Measurements from ENCODE around the gene FOXP1.

Gene FOXP1

DNA sequence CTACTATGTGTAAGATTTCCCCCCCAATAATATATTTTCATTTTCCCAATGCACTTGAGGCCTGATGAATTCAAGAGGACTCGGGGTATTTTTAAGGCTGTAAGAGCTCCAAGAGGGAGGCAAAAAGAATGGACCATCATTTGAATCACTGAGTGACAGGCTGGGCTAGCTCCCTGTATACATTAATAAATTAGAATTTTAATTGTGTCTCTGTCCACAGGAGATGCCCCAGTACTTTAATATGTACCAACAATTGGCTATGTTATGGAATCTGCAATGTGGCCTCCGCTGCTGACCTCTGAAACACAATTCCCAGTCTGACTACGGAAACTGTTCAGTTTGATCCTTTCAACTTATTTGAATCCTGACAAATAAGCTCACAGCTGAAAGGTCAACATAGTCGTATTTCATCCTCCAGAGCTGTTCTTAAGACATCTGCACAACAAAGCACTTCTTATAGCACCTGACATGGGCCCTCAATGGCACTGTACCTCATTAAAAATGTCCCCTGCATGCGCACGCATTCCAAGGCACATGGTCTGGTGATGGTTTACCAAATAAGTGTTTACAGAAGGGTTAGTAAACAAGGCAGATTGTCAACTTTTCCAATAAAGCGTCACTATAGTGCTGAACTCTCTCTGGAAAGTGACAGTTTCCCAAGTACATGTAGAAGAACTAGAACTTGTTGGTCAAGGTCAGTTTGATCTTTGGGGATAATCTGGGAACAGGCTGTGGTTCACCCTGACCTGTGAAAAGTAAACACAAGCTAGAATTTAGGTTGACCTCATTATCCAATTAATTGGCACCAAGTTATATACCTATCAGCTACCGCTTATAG, 472.9 kb downstream of the FOXP1 start:
- Mint-ChIP-seq H3K4me3 (no peak overlapping the region), H3K27ac (no peak overlapping the region), H3K36me3 (ENCODE audit: low read depth) (peaks cover 34% of the 10 kb centered on the region), H3K4me1 (ENCODE audit: low read depth) (peaks cover 17% of the 10 kb centered on the region), H3K9me3 (no peaks in the 10 kb centered on the region), H3K27me3 (ENCODE audit: low read depth) (no peaks in the 10 kb centered on the region)

DNA sequence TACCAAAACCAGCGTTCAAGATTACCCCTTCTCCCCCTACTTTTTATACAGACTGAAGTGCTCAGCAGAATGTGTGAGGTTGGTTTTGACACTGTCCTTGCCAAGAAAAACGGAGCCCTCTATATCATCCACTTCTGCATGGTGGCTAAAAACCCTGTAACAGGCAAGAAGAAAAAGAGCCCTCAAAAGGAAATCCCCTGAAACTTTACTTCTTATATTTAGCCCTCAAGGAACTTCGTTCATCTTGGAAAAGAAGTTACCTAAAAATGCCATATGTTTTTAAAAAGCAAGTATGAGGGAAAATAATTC, 473.6 kb downstream of the FOXP1 start:
- Mint-ChIP-seq H3K4me3 (no peak overlapping the region), H3K4me1 (ENCODE audit: low read depth) (peaks cover 18% of the 10 kb centered on the region), H3K27me3 (ENCODE audit: low read depth) (no peaks in the 10 kb centered on the region), H3K27ac (no peak overlapping the region), H3K36me3 (ENCODE audit: low read depth) (peaks cover 36% of the 10 kb centered on the region), H3K9me3 (no peaks in the 10 kb centered on the region)

DNA sequence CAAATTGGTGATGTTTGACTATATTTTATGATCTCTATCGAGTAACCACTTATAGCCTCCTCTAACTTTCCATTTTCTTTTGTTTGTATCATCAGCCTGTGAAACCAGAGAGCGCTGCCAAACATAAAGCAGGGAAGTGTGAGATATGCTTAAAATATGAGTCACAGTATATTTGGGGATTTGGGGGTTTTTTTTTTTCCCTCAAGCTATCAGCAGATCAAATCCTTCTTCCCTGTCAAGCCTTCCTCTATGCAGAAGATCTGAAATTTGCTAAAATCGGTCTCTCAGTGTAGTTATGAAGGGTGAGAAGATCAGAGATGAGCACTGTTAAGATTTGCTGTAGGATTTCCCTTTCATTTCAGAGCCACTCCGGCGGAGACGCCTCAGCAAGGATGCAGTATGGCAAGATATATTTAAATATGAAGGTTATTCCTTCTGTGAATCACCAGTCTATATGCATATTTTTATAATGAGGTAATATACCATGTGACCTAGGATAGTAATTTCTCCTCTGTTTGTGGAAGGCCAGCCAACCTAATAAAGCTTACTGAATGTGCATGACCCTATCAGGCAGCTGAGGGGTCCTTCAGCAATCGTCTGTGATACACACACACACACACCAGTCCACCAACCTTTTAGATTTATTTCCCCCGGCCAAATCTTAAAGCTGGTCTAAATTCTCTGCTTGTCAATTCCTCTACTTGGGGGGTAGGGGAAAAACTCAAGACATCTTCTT, 474.1 kb downstream of the FOXP1 start:
- Mint-ChIP-seq H3K4me3 (no peak overlapping the region), H3K4me1 (ENCODE audit: low read depth) (peaks cover 17% of the 10 kb centered on the region), H3K36me3 (ENCODE audit: low read depth) (peaks cover 35% of the 10 kb centered on the region), H3K27me3 (ENCODE audit: low read depth) (no peaks in the 10 kb centered on the region), H3K27ac (no peak overlapping the region), H3K9me3 (no peaks in the 10 kb centered on the region)

DNA sequence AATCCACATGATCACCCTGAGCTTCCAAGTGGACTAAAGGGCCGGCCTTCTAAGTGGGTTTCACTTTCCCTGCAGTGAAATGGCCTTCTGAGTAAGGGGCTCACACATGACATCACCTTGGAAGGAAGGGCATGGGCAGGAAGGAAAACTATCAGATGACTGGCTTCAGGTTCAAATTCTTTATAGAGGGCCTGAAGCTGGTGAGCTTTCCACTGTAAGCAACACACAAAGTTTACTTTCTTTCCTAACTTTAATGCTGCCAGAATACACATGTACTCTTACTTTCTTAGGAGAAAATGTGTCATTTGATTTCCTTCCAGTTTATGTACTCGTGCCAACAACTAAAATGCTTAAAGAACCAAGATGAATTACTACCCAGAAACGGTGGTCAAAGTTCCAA, 475.6 kb downstream of the FOXP1 start:
- H3K27ac Mint-ChIP-seq, result no peak overlapping the region
- peaks cover 17% of the 10 kb centered on the region for H3K4me1 Mint-ChIP-seq (ENCODE audit: low read depth)
- no peaks in the 10 kb centered on the region for H3K27me3 Mint-ChIP-seq (ENCODE audit: low read depth)
- H3K9me3 Mint-ChIP-seq, result no peaks in the 10 kb centered on the region
- H3K36me3 Mint-ChIP-seq (ENCODE audit: low read depth), result peaks cover 34% of the 10 kb centered on the region
- no peak overlapping the region for H3K4me3 Mint-ChIP-seq

DNA sequence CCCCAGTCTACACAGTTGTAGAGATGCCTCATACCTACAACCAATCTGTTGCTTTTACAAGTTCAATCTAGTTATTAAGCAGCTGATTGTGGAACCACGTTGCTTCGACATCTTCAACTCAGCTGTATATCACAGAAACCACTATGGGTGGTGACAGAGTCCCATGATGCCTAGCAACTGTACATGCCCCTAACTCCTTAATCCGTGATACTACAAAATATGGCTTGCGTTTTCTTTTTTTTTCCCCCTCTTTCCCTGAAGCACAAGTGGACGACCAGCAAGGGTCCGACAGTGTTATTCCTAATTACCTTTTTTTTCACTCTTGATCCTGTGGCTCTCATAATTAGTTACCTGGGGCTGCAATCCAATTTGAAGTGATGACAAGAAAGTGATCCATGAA, 478.6 kb downstream of the FOXP1 start:
- H3K36me3 Mint-ChIP-seq (ENCODE audit: low read depth), result peaks cover 22% of the 10 kb centered on the region

DNA sequence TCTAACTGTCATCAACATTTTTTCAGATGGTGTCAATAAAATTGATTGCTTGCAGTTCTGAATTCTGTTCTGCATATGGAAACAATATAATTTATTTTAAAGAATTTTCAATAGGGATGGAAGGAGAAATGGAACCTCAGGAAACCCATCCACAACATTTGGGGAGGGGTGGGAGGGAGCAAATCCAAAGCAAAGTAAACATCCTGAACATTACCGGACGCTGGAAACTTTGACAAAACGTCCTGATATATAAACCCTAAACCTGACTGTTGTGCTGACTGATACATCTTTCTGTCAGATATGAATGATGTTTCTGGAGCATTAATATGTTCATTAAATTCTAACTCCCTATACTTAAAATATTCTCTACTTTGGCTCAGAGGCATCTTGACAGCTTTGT, 479.0 kb downstream of the FOXP1 start:
- H3K9me3 Mint-ChIP-seq, result no peaks in the 10 kb centered on the region
- H3K27ac Mint-ChIP-seq, result no peak overlapping the region
- H3K27me3 Mint-ChIP-seq (ENCODE audit: low read depth), result peaks cover 8% of the 10 kb centered on the region
- no peak overlapping the region for H3K4me3 Mint-ChIP-seq
- peaks cover 19% of the 10 kb centered on the region for H3K36me3 Mint-ChIP-seq (ENCODE audit: low read depth)
- peaks cover 24% of the 10 kb centered on the region for H3K4me1 Mint-ChIP-seq (ENCODE audit: low read depth)

More for the DNA sequence above, 478.6 kb downstream of the FOXP1 start:
- peaks cover 8% of the 10 kb centered on the region for H3K27me3 Mint-ChIP-seq (ENCODE audit: low read depth)
- H3K4me1 Mint-ChIP-seq (ENCODE audit: low read depth), result peaks cover 27% of the 10 kb centered on the region
- H3K9me3 Mint-ChIP-seq, result no peaks in the 10 kb centered on the region
- no peak overlapping the region for H3K27ac Mint-ChIP-seq
- no peak overlapping the region for H3K4me3 Mint-ChIP-seq

DNA sequence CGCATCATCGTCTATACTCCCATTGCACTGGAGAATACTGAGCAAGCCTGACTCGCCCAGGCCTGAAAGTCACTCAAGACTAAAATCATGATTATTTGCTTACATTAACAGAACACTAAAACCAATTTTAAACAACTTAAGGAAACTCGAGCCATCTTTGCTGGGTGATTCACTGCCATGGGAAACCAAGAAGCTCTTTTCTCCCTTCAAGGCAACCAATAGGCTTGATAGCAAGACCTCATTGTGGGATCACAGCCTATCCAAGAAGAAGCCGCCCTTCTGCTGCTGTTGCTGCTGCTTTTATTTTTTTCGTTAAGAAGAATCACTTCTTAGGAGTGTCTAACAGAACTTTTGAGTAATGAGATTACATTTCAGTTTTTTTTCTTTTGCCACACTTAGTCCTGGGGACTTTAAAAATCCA, 479.4 kb downstream of the FOXP1 start:
- peaks cover 16% of the 10 kb centered on the region for H3K36me3 Mint-ChIP-seq (ENCODE audit: low read depth)
- H3K27ac Mint-ChIP-seq, result no peak overlapping the region
- peaks cover 8% of the 10 kb centered on the region for H3K27me3 Mint-ChIP-seq (ENCODE audit: low read depth)
- no peak overlapping the region for H3K4me3 Mint-ChIP-seq
- H3K4me1 Mint-ChIP-seq (ENCODE audit: low read depth), result peaks cover 21% of the 10 kb centered on the region
- no peaks in the 10 kb centered on the region for H3K9me3 Mint-ChIP-seq

DNA sequence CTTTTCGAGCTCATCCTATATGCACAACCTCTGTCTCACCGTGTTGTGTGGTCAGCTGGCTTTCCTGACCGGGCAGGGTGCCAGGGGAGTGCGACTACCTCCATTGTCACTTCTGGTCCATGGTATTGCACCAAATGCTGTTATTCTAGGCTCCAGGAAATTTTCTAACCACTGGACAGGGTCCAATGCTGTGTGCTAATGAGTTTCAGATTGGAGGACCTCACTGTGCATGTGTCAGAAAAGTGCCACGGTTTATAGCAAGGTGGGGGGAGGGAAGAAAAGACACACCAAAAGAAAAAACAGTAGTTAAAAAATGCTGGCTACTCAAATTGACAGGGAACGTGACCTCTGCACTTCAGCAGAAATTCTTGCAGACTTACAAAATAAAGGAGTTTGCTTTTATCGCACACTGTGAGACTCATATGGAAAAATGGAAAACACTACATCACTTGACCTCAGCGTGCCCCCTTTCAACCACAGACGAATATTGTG, 480.1 kb downstream of the FOXP1 start:
- H3K4me3 Mint-ChIP-seq, result no peak overlapping the region
- H3K27ac Mint-ChIP-seq, result no peak overlapping the region
- peaks cover 15% of the 10 kb centered on the region for H3K36me3 Mint-ChIP-seq (ENCODE audit: low read depth)

DNA sequence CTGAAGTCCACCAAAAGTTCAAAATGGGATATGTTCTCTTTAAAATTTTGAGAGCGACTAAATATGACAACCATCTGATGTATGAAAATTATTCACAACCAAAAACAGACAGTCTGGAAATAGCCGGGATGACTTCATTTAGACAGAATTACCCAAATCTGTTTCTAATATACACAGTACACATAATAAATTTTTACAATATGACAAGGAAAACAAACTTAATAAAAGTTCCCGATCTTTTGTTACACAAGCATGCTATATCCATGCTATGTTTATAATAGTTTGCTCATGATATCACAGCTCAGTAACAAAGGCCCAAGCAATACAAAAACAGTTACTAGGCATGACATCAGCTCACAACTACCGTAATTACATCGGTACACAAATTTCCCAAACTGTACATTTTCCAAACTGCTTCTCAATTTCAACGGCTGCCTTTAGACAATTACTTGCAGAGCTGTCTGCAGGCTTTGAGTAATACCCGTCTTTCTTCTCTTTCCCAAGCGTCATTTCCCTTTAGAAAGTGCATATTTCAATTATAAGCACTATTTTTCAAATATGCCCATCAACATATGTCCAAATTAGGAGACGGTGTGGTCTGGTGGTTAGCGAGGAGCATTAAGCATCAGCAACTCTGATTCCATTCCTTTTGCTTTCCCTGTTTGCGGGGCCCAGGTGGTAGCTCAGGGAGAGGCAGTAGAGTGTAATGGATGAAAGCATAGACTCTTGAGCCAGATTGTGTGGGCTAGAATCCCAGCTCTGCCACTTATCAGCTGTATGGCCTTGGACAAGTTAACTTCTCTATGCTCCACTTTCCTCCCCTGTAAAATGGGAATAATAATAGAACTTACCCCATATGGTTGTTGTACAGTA, 481.2 kb downstream of the FOXP1 start:
- Mint-ChIP-seq H3K36me3 (ENCODE audit: low read depth) (peaks cover 17% of the 10 kb centered on the region), H3K4me1 (ENCODE audit: low read depth) (peaks cover 18% of the 10 kb centered on the region), H3K4me3 (no peak overlapping the region), H3K9me3 (no peaks in the 10 kb centered on the region), H3K27ac (no peak overlapping the region), H3K27me3 (ENCODE audit: low read depth) (peaks cover 8% of the 10 kb centered on the region)

More for the DNA sequence above, 480.1 kb downstream of the FOXP1 start:
- Mint-ChIP-seq H3K9me3 (no peaks in the 10 kb centered on the region), H3K27me3 (ENCODE audit: low read depth) (peaks cover 8% of the 10 kb centered on the region), H3K4me1 (ENCODE audit: low read depth) (peaks cover 20% of the 10 kb centered on the region)

DNA sequence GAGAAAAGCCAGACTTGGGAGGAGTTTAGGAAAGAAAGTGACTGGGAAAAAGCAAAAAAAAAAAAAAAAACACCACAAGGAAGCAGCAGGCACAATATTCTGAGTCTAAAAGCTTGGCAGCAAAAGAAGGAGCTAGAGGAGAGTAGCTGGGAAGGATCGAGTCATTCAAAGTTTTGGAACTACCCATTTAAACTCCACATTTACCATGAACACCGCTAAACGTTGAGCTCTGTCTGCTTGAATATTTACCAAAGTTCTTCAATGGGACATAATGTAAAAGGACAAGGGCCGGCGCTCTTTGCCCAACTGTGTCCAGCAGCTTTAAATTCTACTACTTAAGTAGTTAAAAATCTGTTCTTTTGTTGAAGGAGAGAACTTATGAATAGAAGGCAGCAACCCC, 481.9 kb downstream of the FOXP1 start:
- Mint-ChIP-seq H3K27ac (no peak overlapping the region), H3K36me3 (ENCODE audit: low read depth) (peaks cover 18% of the 10 kb centered on the region), H3K9me3 (no peaks in the 10 kb centered on the region), H3K4me3 (no peak overlapping the region), H3K27me3 (ENCODE audit: low read depth) (peaks cover 8% of the 10 kb centered on the region), H3K4me1 (ENCODE audit: low read depth) (peaks cover 18% of the 10 kb centered on the region)

DNA sequence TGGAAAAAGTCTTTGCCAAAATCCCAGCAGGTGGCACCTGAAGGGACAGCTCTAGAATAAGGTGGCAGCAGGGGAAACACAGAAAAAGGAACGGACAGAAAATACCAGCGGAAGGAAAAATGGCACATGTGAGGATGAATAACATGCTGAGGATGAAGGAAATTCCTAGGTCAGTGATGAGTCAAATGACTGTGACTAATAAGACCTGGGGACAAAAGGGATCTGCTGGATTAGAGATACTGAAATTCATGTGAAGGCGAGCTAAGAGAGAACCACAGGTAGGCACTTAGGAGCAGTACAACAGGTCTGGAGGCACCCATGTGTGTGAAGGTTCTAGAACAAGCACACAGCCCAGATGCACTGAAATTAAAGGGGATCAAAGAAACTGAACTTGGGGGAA, 482.5 kb downstream of the FOXP1 start:
- Mint-ChIP-seq H3K4me1 (ENCODE audit: low read depth) (peaks cover 23% of the 10 kb centered on the region), H3K36me3 (ENCODE audit: low read depth) (peaks cover 21% of the 10 kb centered on the region), H3K27ac (no peak overlapping the region), H3K9me3 (no peaks in the 10 kb centered on the region), H3K4me3 (no peak overlapping the region), H3K27me3 (ENCODE audit: low read depth) (peaks cover 8% of the 10 kb centered on the region)

DNA sequence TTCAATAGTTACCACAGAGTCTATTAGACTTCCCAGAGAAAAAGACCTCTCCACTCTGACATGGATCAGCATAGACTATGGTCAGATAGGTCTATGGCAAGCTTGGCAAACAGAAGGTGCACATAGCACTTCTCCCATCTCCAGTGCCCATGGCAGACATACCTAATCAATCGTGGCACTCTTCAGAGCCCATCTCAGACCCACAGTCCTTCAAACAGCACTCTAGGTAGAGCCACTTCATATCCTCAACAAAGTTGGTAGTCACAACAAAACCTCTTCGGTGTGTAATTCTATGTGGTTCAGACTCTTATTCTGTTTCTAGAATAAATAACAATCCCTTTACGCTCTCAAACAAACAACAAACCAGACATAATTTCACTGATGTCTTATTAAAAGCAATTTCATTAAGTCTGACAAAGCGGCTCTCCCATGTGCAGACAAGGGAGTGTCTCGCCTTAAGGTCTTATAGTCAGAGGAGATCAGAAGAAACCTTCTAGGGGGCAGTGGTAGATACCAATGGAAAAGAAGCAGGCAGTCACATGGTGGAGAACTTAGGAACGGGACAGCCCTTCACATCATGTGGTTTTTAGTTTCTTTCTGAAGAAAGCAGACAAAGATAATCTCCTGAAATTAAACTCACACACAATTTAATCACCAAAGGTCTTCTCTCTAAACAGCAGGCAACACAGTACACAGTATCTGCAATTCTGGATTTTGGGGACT, 483.4 kb downstream of the FOXP1 start:
- no peaks in the 10 kb centered on the region for H3K9me3 Mint-ChIP-seq
- H3K36me3 Mint-ChIP-seq (ENCODE audit: low read depth), result peaks cover 15% of the 10 kb centered on the region
- H3K27me3 Mint-ChIP-seq (ENCODE audit: low read depth), result peaks cover 8% of the 10 kb centered on the region
- peaks cover 23% of the 10 kb centered on the region for H3K4me1 Mint-ChIP-seq (ENCODE audit: low read depth)
- no peak overlapping the region for H3K27ac Mint-ChIP-seq
- no peak overlapping the region for H3K4me3 Mint-ChIP-seq

DNA sequence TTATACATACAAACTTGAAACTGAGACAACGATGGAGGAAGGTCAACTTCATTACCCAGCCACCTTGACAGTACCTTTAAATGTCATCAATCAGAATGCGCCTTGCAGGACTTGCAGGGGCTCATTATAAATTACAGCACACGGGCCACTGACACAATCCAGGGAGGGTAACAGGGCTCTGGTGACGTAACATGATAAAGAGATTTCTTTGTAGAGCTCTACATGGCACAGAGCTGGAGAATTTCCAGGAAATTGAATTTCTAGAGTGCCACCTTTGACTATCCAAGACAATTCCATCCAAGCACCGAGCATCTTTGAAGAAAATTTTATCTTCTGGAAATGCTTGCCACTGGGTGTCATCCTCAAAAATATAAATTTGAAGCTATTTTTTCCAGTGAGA, 486.0 kb downstream of the FOXP1 start:
- H3K27ac Mint-ChIP-seq, result no peak overlapping the region
- no peak overlapping the region for H3K4me3 Mint-ChIP-seq
- H3K36me3 Mint-ChIP-seq (ENCODE audit: low read depth), result peaks cover 16% of the 10 kb centered on the region
- H3K4me1 Mint-ChIP-seq (ENCODE audit: low read depth), result peaks cover 22% of the 10 kb centered on the region
- no peaks in the 10 kb centered on the region for H3K9me3 Mint-ChIP-seq
- H3K27me3 Mint-ChIP-seq (ENCODE audit: low read depth), result peaks cover 8% of the 10 kb centered on the region
